GM12891 (cell line): ENCODE data around the gene TMEM125.
A peak's percentile ranks its signal among the peaks of the same experiment; 100 is the strongest.

ENCODE experiments used
- DNase-seq: peaks from one replicate; pipeline ENCODE4 v3.0.0; 2011; ENCODE audit warnings: low spot score; ENCODE audit not compliant: insufficient read length
- FAIRE-seq: peaks from 2 replicates; lab custom pipeline; 2011; peaks lifted over from hg19 to GRCh38; lab: Jason Lieb, UNC
- PAX5 ChIP-seq: IDR thresholded peaks from 2 replicates; pipeline ENCODE4 v1.6.1; 2011; ENCODE audit warnings: low read length, moderate library complexity, mild to moderate bottlenecking; ENCODE audit not compliant: insufficient read depth, severe bottlenecking
- POLR2A ChIP-seq: IDR thresholded peaks from 2 replicates; pipeline ENCODE4 v1.6.1; 2011; ENCODE audit warnings: low read depth, low read length, control low read depth
- POLR2AphosphoS5 ChIP-seq: IDR thresholded peaks from 2 replicates; pipeline ENCODE4 v1.6.1; 2011; ENCODE audit warnings: low read depth, low read length, control low read depth
- POU2F2 ChIP-seq: IDR thresholded peaks from 2 replicates; pipeline ENCODE4 v1.6.1; 2011; ENCODE audit warnings: low read depth, mild to moderate bottlenecking, control low read depth, low read length, moderate library complexity
- SPI1 ChIP-seq: IDR thresholded peaks from 2 replicates; pipeline ENCODE4 v1.6.1; 2011; ENCODE audit warnings: low read depth, low read length, control low read depth
- TAF1 ChIP-seq: IDR thresholded peaks from 2 replicates; pipeline ENCODE4 v1.6.1; 2011; ENCODE audit warnings: low read depth, low read length, control low read depth

TMEM125 gene

DNA sequence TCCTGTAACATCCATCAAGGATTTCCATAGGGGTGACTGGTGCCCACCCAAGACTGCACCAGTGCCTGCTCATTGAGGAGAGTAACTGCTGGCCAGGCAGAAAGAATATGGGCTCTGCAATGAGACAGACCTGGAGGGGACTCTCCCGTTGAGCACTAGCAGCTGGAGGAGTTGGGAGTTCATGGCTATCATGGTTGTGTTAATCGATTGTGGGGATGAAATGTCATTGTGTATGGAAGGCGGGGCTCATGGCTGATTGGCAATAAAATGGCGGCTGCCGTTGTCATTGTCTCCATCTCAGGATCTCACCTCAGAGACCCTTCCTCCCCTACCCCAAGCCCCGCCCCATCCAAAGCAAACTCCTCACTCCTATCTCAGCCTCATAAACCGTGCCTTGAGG is 3.9 kb downstream of the TMEM125 start:
- no peak for FAIRE-seq
- TF ChIP-seq POU2F2 (no peak), TAF1 (no peak)
- DNase-seq, result no peak

DNA sequence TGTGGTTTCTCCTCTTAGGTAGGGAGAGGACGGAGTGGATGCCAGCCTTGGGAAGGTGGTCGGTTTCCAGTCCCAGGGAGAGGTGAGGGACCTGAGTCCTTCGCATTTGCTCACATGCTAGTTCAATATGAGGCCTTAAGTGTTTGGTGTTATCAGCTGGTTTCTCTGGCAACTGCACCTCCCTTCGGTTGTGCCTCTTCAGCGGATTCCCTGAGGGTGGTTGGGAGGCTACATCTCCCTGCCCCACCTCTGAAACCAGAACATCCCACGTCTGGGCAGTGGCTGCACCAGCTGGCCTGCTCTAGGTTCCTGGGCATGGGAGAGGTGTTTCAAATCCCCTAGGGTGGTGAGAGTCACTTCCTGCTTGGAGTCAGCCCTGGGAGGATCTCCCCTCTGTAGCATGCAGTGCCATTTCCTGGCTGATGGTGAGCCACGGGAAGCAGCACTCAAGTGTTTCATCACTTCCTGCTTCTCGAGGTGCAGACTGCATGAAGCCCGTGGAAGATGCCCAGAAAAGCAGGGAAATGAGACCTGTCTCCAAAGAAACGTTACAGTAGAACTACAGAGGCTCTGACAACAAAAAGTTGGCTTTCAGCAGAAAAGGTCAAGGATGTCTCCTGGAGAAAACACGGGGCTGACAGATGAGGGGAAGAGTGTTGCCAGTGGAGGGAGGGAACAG is 4.5 kb downstream of the TMEM125 start:
- DNase-seq, result peak; percentile 42
- FAIRE-seq, result no peak
- no peak for TF ChIP-seq POLR2AphosphoS5

- FAIRE-seq (no peak), DNase-seq (no peak)
- TF ChIP-seq POLR2A, result no peak
- no peak for TF ChIP-seq TAF1
- no peak for TF ChIP-seq POU2F2
- no peak for TF ChIP-seq PAX5
- no peak for TF ChIP-seq POLR2AphosphoS5
- no peak for TF ChIP-seq SPI1
These were observed 5.0 kb downstream of the TMEM125 start for GRCh38 chr1:43274804-43275180.

DNA sequence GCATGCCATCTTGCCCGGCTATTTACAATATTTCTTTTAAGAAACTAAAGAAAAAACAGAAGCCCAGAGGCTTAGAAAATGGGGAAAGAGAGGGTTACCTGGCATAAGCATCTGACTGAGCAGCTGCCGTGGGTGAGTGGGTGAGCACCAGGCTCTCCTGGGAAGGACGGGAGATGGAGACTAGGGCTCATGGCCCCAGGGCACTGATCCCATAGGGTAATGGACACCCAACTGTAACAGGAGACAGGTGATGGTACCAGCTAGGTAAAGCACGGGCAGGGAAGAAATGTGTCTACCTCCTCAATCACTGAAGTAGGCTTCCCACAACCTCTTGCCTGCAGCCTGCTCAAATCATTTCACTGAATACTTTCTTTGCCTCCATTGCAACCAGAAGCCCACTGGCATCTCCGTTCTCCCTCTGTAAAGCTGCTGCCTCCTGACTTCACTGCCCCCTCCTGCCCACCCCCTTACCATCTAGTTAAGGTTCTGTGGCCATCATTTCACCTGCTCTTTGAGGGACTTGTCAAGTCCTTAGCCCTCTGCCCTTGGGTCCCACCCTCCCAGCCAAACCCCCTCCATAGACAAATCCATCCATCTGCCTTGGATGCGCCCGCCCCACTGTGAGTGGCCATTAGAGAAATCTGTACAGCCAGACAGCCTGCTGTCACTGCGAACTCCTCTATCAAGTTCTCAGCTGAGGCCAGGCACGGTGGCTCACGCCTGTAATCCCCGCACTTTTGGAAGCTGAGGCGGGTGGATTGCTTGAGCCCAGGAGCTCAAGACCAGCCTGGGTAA is 6.2 kb downstream of the TMEM125 start:
- DNase-seq (no peak), FAIRE-seq (no peak)
- TF ChIP-seq POLR2A (no peak), POU2F2 (no peak), SPI1 (no peak), POLR2AphosphoS5 (no peak), PAX5 (no peak), TAF1 (no peak)

- DNase-seq, result no peak
- no peak for TF ChIP-seq POU2F2
- no peak for TF ChIP-seq POLR2AphosphoS5
- TF ChIP-seq PAX5, result no peak
- no peak for TF ChIP-seq TAF1
- no peak for TF ChIP-seq POLR2A
- no peak for TF ChIP-seq SPI1
- no peak for FAIRE-seq
These were observed 6.9 kb downstream of the TMEM125 start for GRCh38 chr1:43276673-43277072.

GRCh38 chr1:43277116-43277876 is 7.5 kb downstream of the TMEM125 start:
- TF ChIP-seq PAX5 (no peak), TAF1 (no peak), SPI1 (no peak), POLR2A (no peak), POLR2AphosphoS5 (no peak), POU2F2 (no peak)
- FAIRE-seq, result no peak
- DNase-seq, result no peak

DNA sequence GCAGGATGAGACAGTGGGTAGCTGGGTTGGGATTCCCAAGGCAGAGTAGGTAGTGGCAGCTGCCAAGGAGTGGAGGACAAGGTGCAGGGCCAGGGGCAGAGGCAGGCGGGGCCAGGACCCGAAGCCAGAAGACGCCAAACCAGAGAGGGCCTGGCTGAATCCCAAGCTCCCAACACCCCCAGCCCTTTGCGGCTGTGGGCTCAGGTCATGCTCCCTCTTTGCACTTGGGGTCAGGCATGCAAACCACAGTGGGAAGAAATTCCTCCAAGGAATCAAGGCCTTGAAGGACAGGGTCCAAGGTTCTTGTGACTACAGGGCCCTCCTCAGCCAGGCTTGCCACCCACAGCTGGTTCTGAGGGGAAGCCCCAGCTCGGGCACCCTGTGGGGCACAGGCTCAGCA is 9.4 kb downstream of the TMEM125 start:
- FAIRE-seq, result no peak
- DNase-seq, result no peak
- TF ChIP-seq POU2F2 (no peak), SPI1 (no peak), POLR2AphosphoS5 (no peak), POLR2A (no peak), PAX5 (no peak), TAF1 (no peak)

DNA sequence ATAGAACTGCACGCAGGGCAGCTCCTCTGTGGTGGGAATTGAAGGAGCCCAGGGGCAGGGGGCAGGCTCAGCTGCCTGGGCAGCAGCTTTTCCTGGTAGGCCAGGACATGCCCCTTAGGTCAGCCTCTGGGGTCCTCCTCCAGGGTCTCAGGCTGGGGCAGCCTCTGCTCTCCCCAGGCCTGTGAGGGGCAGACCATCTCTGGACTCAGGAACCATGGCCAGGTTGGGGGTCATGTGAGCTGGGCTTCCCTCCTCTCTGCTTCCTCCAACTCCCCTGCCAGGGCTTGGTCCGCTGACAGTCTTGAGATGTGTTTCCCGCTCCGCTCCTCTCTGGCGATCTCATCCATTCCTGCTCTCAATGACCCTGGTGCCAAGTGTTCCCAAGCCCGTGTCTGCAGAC is 9.9 kb downstream of the TMEM125 start:
- DNase-seq (no peak), FAIRE-seq (no peak)
- TF ChIP-seq POU2F2 (no peak), POLR2AphosphoS5 (no peak), TAF1 (no peak), PAX5 (no peak), POLR2A (no peak), SPI1 (no peak)

GRCh38 chr1:43280692-43281091 is 10.9 kb downstream of the TMEM125 start:
- no peak for FAIRE-seq
- DNase-seq, result no peak
- TF ChIP-seq TAF1, result no peak
- TF ChIP-seq SPI1, result no peak
- no peak for TF ChIP-seq POLR2A
- TF ChIP-seq POLR2AphosphoS5, result no peak
- no peak for TF ChIP-seq PAX5
- TF ChIP-seq POU2F2, result no peak
